Kidney (tissue), 14 donors: Measurements from ENCODE around the gene GBP3. TPM values are rescaled to one million over a fixed set of nuclear protein-coding genes. Genes with fewer than 3 reads are reported as not detected.

Experiments
- DNase-seq, 5 donors: peaks; one replicate each; pipeline ENCODE4 v3.0.0-alpha.2; 2013 to 2020
- FAIRE-seq: peaks from 2 replicates; lab custom pipeline; 2012; peaks lifted over from hg19 to GRCh38; lab: Jason Lieb, UNC
- H3K27ac ChIP-seq, 2 donors: one replicate each; pipeline ENCODE4 v1.7.0; 2013; ENCODE audit warnings: low read depth in 2 of 2, low read length in 2 of 2, inconsistent platforms in 1 of 2
- H3K27me3 ChIP-seq: one replicate; pipeline ENCODE4 v1.7.1; 2013; ENCODE audit warnings: low read length, inconsistent platforms; ENCODE audit not compliant: control insufficient read depth, insufficient read depth
- H3K36me3 ChIP-seq, 3 donors: one replicate each; pipeline versions ENCODE4 v1.7.0 to v1.7.1; 2013; ENCODE audit warnings: low read length in 3 of 3, control low read depth in 1 of 3, inconsistent platforms in 1 of 3; ENCODE audit not compliant: insufficient read depth in 3 of 3, control insufficient read depth in 2 of 3
- H3K4me1 ChIP-seq, 3 donors: one replicate each; pipeline versions ENCODE4 v1.7.0 to v1.7.1; 2013; ENCODE audit warnings: low read length in 3 of 3, inconsistent platforms in 1 of 3, low read depth in 1 of 3; ENCODE audit not compliant: control insufficient read depth in 2 of 3, insufficient read depth in 2 of 3
- H3K4me3 ChIP-seq, 3 donors: one replicate each; pipeline versions ENCODE4 v1.7.0 to v1.8.1; 2013; ENCODE audit warnings: low read length in 3 of 3, control low read depth in 1 of 3, inconsistent platforms in 1 of 3
- H3K9ac ChIP-seq, 3 donors: one replicate each; pipeline versions ENCODE4 v1.7.0 to v1.7.1; 2013; ENCODE audit warnings: low read length in 3 of 3, control low read depth in 1 of 3, inconsistent platforms in 1 of 3
- H3K9me3 ChIP-seq, 3 donors: one replicate each; pipeline versions ENCODE4 v1.7.0 to v1.7.1; 2013; ENCODE audit warnings: low read length in 3 of 3, control low read depth in 1 of 3, inconsistent platforms in 1 of 3; ENCODE audit not compliant: control insufficient read depth in 2 of 3, insufficient read depth in 1 of 3
- CTCF ChIP-seq: IDR thresholded peaks from 3 replicates; pipeline ENCODE4 v1.5.1; 2012; ENCODE audit warnings: mild to moderate bottlenecking, moderate library complexity, borderline replicate concordance; ENCODE audit not compliant: insufficient read depth; ENCODE audit errors: extremely low read depth
- intact Hi-C: fragments of 100-400 bp; cut with DNase I; formaldehyde crosslinking; loops from one replicate; pipeline ENCODE4 v1.11.1; 2022
- polyA plus RNA-seq: library from polyadenylated mRNA; stranded (reverse); fragments of 350-450 nt; fragmentation: Illumina TruSeq; extraction: RNeasy Lipid Tissue Mini Kit (QIAGEN cat#74804); gene quantifications from one replicate; pipeline ENCODE4 v1.2.3, GENCODE V29; 2014; ENCODE audit warnings: low read depth, low replicate concordance; ENCODE audit not compliant: insufficient read depth
- total RNA-seq: library from RNA; stranded (reverse); fragmentation: NEBNext Ultra II Directional; extraction: Animal tissue kit (Norgen Biotek cat#: 25700); gene quantifications from one replicate; pipeline ENCODE4 v1.2.1, GENCODE V29; 2021
- donor health status: control.
- donor health status: control.
- donor health status: control.
- donor health status: control.
- donor health status: control.
- donor health status: DM: yes; HTN: yes; CAD: no.
- donor health status: Normal renal cell carcinoma (clear cell type).

GBP3 gene
- total and polyA plus RNA-seq, 2 donors from 2014 or later = 31.5 to 57.7 TPM

- FAIRE-seq = no peak
- peak overlapping the region in 1 of 2 donors; percentile 1 for H3K27ac ChIP-seq
- no peak for TF ChIP-seq CTCF
- intact Hi-C loops = no loop called here
- peaks cover 0 to 8% (median 3%) of the 10 kb centered on the region in 3 donors for H3K36me3 ChIP-seq
- H3K9ac ChIP-seq = peak overlapping the region in 1 of 3 donors; percentile 17
- H3K9me3 ChIP-seq = no peaks in the 10 kb centered on the region
- H3K27me3 ChIP-seq = no peaks in the 10 kb centered on the region
- peak in 2 of 5 donors; percentile 68 to 78 for DNase-seq
- peaks cover 3 to 6% (median 4%) of the 10 kb centered on the region in 3 donors for H3K4me1 ChIP-seq
- no peak overlapping the region for H3K4me3 ChIP-seq
These were observed 37.6 kb downstream of the GBP3 start for GRCh38 chr1:88985032-88985431.

GRCh38 chr1:88984569-88984968 lies 38.1 kb downstream of the GBP3 start:
- intact Hi-C loops = no loop called here
- Histone ChIP-seq H3K9ac (no peak overlapping the region), H3K4me3 (no peak overlapping the region), H3K36me3 (peaks cover 0 to 8% (median 3%) of the 10 kb centered on the region in 3 donors), H3K27me3 (no peaks in the 10 kb centered on the region), H3K4me1 (peaks cover 3 to 6% (median 4%) of the 10 kb centered on the region in 3 donors), H3K27ac (peak overlapping the region in 1 of 2 donors; percentile 41), H3K9me3 (no peaks in the 10 kb centered on the region)
- no peak for FAIRE-seq
- no peak for TF ChIP-seq CTCF
- no peak for DNase-seq

GRCh38 chr1:88983791-88984559 lies 38.7 kb downstream of the GBP3 start:
- no peaks in the 10 kb centered on the region for H3K27me3 ChIP-seq
- peak overlapping the region in 1 of 2 donors; percentile 41 for H3K27ac ChIP-seq
- no peaks in the 10 kb centered on the region for H3K9me3 ChIP-seq
- FAIRE-seq = no peak
- intact Hi-C loops = no loop called here
- H3K4me1 ChIP-seq = peaks cover 3 to 6% (median 4%) of the 10 kb centered on the region in 3 donors
- peak; percentile 74 for TF ChIP-seq CTCF
- H3K36me3 ChIP-seq = peaks cover 0 to 8% (median 3%) of the 10 kb centered on the region in 3 donors
- peak overlapping the region in 1 of 3 donors; percentile 17 for H3K9ac ChIP-seq
- peak in 3 of 5 donors; percentile 50 to 73 (median 56) for DNase-seq
- no peak overlapping the region for H3K4me3 ChIP-seq
